Ishikawa (cell line): ENCODE results near the gene PRRX2.

Experiments
- CEBPB ChIP-seq: IDR thresholded peaks from 2 replicates; pipeline ENCODE4 v1.6.1; 2012
- CREB1 ChIP-seq: IDR thresholded peaks from 2 replicates; pipeline ENCODE4 v1.6.1; 2012; ENCODE audit warnings: low read depth
- EGR1 ChIP-seq: IDR thresholded peaks from 2 replicates; pipeline ENCODE4 v1.6.1; 2012
- EP300 ChIP-seq: IDR thresholded peaks from 2 replicates; pipeline ENCODE4 v1.6.1; 2012; ENCODE audit warnings: borderline replicate concordance
- FOXM1 ChIP-seq: IDR thresholded peaks from 2 replicates; pipeline ENCODE4 v1.6.1; 2012; ENCODE audit warnings: low read depth, borderline replicate concordance
- NFIC ChIP-seq: IDR thresholded peaks from 2 replicates; pipeline ENCODE4 v1.6.1; 2012
- RAD21 ChIP-seq: IDR thresholded peaks from 2 replicates; pipeline ENCODE4 v1.6.1; 2012; ENCODE audit warnings: low read depth
- TAF1 ChIP-seq: IDR thresholded peaks from 2 replicates; pipeline ENCODE4 v1.6.1; 2012; ENCODE audit warnings: low read depth, mild to moderate bottlenecking
- TCF12 ChIP-seq: IDR thresholded peaks from 2 replicates; pipeline ENCODE4 v1.6.1; 2012; ENCODE audit warnings: low read depth
- TEAD4 ChIP-seq: IDR thresholded peaks from 2 replicates; pipeline ENCODE4 v1.6.1; 2012
- YY1 ChIP-seq: IDR thresholded peaks from 2 replicates; pipeline ENCODE4 v1.6.1; 2012; ENCODE audit warnings: low read depth
- ZBTB7A ChIP-seq: IDR thresholded peaks from 2 replicates; pipeline ENCODE4 v1.6.1; 2012; ENCODE audit warnings: low read depth
- TF ChIP-seq, protein P1 (sequence below): IDR thresholded peaks from 2 replicates; pipeline ENCODE4 v1.6.1; 2012
- TF ChIP-seq, protein P2 (sequence below): IDR thresholded peaks from 2 replicates; pipeline ENCODE4 v1.6.1; 2012
- TF ChIP-seq, protein P3 (sequence below): IDR thresholded peaks from 2 replicates; pipeline ENCODE4 v1.6.1; 2012; ENCODE audit warnings: low read depth, mild to moderate bottlenecking

Gene PRRX2

DNA sequence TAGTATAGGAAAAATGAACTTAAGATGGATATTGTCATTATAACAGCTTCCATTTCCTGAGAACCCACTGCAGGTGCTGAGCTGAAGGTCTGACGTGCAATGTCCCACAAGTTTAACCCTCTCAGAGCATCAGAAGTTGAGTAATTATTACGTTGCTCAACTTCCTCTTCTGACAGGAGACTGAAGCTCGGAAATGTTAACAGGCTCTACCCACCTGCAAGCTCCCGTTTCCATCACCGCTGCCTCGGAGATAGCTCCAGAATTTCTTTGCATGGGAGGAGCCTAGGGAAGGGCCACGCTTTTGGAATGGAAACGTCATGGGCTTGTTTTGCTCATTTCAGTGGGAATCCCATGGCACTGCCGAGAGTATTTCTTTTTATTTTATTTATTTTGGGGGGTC is 40.5 kb upstream of the PRRX2 start:
- TF ChIP-seq CREB1, result no peak

DNA sequence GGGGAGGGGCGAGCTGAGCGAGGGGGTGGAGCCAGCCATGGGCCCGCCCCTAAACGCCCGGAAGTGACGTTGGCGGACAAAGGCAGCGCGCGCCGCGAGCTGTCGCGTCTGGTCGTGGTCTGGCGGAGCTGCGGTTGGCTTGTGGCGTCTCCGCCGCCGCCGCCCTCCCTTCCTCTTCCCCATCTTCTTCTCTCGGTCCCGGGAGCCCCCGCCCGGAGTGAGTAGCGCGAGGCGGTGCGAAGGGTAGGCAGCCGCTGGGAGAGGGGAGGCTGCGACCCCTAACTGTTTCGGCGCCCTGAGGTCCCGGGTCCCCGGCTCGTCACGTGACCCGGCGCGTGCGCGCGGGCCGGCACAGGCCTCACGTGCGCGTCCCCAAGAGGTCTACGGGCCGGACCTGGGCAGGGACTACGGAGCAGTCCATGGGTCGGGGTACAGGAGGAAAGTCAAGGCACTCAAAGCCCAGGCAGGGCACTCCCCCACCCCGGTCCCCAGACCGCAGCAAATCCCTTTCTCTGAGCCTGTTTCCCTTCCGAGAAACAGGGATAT is 39.3 kb upstream of the PRRX2 start, which contains the start of gene NTMT1:
TSS of gene NTMT1 (plus strand) at position 85 of the 546 bp plus-strand sequence. CDS start 6,541 bp downstream, outside the sequence.
- no peak for TF ChIP-seq NFIC
- TF ChIP-seq CREB1, result peak; percentile 79
- 0 out of 2 replicates have a peak, but pooled peaks have one; percentile 13 for TF ChIP-seq TEAD4
- TF ChIP-seq EP300, result 0 out of 2 replicates have a peak, but pooled peaks have one; percentile 27
- TF ChIP-seq TAF1, result peak; percentile 92
- TF ChIP-seq CEBPB, result peak; percentile 3; the same call in 1 of the 2 replicates
- TF ChIP-seq, protein P1, sequence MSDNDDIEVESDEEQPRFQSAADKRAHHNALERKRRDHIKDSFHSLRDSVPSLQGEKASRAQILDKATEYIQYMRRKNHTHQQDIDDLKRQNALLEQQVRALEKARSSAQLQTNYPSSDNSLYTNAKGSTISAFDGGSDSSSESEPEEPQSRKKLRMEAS, result peak; percentile 98
- TF ChIP-seq YY1, result 0 out of 2 replicates have a peak, but pooled peaks have one; percentile 46
- TF ChIP-seq ZBTB7A, result peak; percentile 74; the same call in 1 of the 2 replicates
- TF ChIP-seq, protein P2, sequence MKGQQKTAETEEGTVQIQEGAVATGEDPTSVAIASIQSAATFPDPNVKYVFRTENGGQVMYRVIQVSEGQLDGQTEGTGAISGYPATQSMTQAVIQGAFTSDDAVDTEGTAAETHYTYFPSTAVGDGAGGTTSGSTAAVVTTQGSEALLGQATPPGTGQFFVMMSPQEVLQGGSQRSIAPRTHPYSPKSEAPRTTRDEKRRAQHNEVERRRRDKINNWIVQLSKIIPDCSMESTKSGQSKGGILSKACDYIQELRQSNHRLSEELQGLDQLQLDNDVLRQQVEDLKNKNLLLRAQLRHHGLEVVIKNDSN, result peak; percentile 98
- TF ChIP-seq RAD21, result no peak
- TF ChIP-seq TCF12, result peak; percentile 60
- TF ChIP-seq, protein P3, sequence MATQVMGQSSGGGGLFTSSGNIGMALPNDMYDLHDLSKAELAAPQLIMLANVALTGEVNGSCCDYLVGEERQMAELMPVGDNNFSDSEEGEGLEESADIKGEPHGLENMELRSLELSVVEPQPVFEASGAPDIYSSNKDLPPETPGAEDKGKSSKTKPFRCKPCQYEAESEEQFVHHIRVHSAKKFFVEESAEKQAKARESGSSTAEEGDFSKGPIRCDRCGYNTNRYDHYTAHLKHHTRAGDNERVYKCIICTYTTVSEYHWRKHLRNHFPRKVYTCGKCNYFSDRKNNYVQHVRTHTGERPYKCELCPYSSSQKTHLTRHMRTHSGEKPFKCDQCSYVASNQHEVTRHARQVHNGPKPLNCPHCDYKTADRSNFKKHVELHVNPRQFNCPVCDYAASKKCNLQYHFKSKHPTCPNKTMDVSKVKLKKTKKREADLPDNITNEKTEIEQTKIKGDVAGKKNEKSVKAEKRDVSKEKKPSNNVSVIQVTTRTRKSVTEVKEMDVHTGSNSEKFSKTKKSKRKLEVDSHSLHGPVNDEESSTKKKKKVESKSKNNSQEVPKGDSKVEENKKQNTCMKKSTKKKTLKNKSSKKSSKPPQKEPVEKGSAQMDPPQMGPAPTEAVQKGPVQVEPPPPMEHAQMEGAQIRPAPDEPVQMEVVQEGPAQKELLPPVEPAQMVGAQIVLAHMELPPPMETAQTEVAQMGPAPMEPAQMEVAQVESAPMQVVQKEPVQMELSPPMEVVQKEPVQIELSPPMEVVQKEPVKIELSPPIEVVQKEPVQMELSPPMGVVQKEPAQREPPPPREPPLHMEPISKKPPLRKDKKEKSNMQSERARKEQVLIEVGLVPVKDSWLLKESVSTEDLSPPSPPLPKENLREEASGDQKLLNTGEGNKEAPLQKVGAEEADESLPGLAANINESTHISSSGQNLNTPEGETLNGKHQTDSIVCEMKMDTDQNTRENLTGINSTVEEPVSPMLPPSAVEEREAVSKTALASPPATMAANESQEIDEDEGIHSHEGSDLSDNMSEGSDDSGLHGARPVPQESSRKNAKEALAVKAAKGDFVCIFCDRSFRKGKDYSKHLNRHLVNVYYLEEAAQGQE, result no peak
- no peak for TF ChIP-seq FOXM1
- peak; percentile 20; the same call in 1 of the 2 replicates for TF ChIP-seq EGR1

DNA sequence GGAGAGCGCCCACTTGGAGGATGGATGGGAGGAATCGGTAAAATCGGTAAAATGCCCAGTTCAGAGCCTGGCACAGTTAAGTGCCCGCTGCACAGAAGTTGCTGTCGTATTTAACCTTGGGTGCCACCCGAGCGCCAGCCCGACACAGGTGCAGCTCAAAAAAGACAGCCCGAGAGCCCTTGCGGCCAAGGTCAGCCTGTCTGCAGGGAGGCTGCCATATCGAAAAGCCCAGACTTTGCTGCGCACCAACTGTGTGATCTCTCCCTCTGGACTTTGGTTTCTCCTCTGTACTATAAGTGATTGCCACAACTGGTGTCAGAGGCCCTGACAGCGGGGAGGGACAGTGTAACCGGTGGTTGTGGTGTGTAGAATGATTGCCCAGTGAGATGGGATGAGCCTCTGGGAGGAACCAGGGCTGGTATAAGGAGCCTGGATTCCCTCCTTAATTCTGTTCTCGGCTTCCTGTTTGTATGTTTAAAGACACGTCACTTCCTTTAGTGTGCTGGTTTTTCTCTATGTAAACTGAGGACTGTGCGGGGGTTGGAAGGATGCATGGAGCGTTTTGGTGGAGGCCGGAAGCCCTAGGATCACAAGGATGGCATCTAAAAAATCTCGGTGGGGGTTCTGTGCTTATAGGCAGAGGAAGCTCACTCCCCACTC is 38.7 kb upstream of the PRRX2 start:
- TF ChIP-seq, protein P3, result no peak
- TF ChIP-seq, protein P2, result no peak
- no peak for TF ChIP-seq NFIC
- no peak for TF ChIP-seq TAF1
- no peak for TF ChIP-seq TEAD4
- no peak for TF ChIP-seq CEBPB
- TF ChIP-seq TCF12, result 0 out of 2 replicates have a peak, but pooled peaks have one; percentile 5
- no peak for TF ChIP-seq ZBTB7A
- TF ChIP-seq EP300, result no peak
- 0 out of 2 replicates have a peak, but pooled peaks have one; percentile 7 for TF ChIP-seq EGR1
- TF ChIP-seq RAD21, result no peak
- TF ChIP-seq YY1, result no peak

DNA sequence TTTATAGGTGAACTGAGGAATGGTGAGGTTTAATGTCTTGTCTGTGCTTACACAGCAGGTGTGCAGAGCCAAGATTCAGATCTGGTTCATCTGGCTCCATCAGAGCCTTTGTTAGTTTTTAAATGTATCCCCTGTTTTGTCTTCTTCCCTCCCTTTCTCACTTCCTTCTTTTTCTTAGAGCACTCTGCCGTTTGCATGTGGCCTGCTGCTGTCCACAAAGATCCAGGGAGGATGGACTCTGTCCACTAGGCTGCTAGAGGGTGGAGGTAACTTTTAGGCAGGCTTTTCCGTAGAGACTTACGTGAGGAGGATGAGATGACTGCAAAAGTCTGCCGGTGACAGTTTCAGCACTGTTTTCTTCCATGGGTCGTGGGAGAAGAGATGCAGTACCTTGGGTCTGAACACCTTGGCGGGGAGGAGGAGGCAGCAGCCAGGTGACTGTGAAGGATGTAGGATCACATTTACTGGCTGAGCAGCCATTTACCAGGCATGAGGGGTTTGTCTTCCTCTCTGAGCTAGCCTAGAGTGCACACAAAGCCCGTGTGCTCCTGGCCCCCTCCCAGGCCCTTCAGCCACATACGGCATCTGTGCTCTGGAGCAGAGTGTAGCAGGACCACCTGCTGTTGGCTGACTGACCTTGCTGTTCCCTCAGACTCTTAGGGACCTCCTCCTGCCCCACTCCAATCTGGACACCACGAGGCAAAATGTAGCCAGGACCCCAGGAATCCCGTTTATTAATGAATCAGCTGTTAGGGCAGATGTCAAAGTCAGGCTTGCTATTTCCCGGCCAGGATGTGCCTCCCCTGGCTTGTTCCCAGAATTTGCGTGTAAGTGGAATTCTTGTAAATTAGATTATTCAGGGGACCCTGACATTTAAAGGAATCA is 37.6 kb upstream of the PRRX2 start:
- TF ChIP-seq, protein P1, result no peak
- TF ChIP-seq TEAD4 (no peak), YY1 (no peak), ZBTB7A (no peak), EGR1 (no peak)
- TF ChIP-seq, protein P2, result no peak

DNA sequence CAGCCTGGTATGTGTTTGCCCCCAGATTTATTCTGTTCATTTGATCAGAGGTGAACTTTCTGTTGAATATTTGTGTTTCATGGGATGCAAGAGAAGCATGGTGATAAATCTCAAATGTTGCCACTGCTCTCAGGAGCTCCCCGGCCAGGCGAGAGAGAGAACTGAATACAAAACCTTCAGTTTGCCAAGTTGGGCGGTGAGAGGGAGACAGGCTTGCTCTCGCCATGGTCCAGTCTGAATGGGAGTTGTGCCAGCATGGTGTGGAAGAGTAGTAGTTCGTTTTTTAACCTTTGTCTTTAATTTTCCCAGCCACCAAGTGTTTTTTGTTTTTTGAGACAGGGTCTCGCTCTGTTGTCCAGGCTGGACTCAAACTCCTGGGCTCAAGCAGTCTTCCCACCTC is 36.7 kb upstream of the PRRX2 start:
- no peak for TF ChIP-seq TAF1
- TF ChIP-seq, protein P1, result no peak
- no peak for TF ChIP-seq FOXM1
- no peak for TF ChIP-seq CEBPB
- no peak for TF ChIP-seq YY1
- TF ChIP-seq, protein P2, result no peak
- TF ChIP-seq NFIC, result no peak
- no peak for TF ChIP-seq TCF12
- no peak for TF ChIP-seq TEAD4
- TF ChIP-seq EP300, result no peak
- TF ChIP-seq EGR1, result no peak
